SK-N-SH (cell line): ENCODE results near the gene SLC2A1.

Experiments used
- CTCF ChIP-seq: fragments of 200-600 bp; sonication (generic); IDR thresholded peaks from 2 replicates; pipeline ENCODE4 v1.6.1; 2017; ENCODE audit warnings: antibody characterized with exemption, mild to moderate bottlenecking, moderate library complexity
- EP300 ChIP-seq, 2 experiments: IDR thresholded peaks; 2 replicates each; pipeline versions ENCODE4 v1.4.0 to v1.6.1; 2012; ENCODE audit warnings: borderline replicate concordance in 1 of 2, low read depth in 1 of 2, low read length in 1 of 2
- FOXM1 ChIP-seq: IDR thresholded peaks from 2 replicates; pipeline ENCODE4 v1.4.0; 2012; ENCODE audit warnings: low read depth, mild to moderate bottlenecking
- IRF3 ChIP-seq: fragments of 150-350 bp; IDR thresholded peaks from 2 replicates; pipeline ENCODE4 v1.6.1; 2016; ENCODE audit warnings: mild to moderate bottlenecking, low read depth, low read length
- POLR2AphosphoS5 ChIP-seq: IDR thresholded peaks from 2 replicates; pipeline ENCODE4 v1.6.1; 2012; ENCODE audit warnings: low read depth, low read length
- RAD21 ChIP-seq: IDR thresholded peaks from 2 replicates; pipeline ENCODE4 v1.6.1; 2012; ENCODE audit warnings: mild to moderate bottlenecking, low read length
- REST ChIP-seq: IDR thresholded peaks from 2 replicates; pipeline ENCODE4 v1.6.1; 2012; ENCODE audit warnings: mild to moderate bottlenecking, low read depth, low read length, moderate library complexity

GRCh38 chr1:43001434-43001833, 42.8 kb upstream of the SLC2A1 start:
- TF ChIP-seq CTCF (no peak), POLR2AphosphoS5 (no peak), FOXM1 (no peak), REST (no peak), EP300 (IDR thresholded peaks at IDR 0.05; ENCODE audit: borderline replicate concordance in 1 of 2, low read depth in 1 of 2, low read length in 1 of 2) (no peak), RAD21 (no peak), IRF3 (no peak)
